Right lobe of liver (tissue), 4 donors: ENCODE measurements around the gene RASAL2.

Source experiments
- CTCF ChIP-seq, 4 donors: fragments of 200-600 bp in 3 of 4; fragments of 450-650 bp in 1 of 4; IDR thresholded peaks; one replicate each; pipeline versions ENCODE4 v1.5.1 to v1.8.0; 2016 to 2022; ENCODE audit warnings: antibody characterized with exemption in 4 of 4, mild to moderate bottlenecking in 2 of 4
- POLR2A ChIP-seq: fragments of 450-650 bp; IDR thresholded peaks from one replicate; pipeline ENCODE4 v1.6.1; 2017; ENCODE audit warnings: antibody characterized with exemption, mild to moderate bottlenecking
- donor health status: DM: no; HTN: no; CAD: no.
- donor health status: DM: no; HTN: no; CAD: no.
- donor health status: DM: no; HTN: yes; CAD: no.

GRCh38 chr1:178516110-178516509 is 422.2 kb downstream of the RASAL2 start:
- TF ChIP-seq POLR2A (no peak), CTCF (IDR thresholded peaks at IDR 0.05) (no peak)
